ENCODE data around the gene MRPL23. TPM values are rescaled to one million over a fixed set of nuclear protein-coding genes. Genes with fewer than 3 reads are reported as not detected.

MRPL23 gene
- total and polyA plus RNA-seq, 2 of the 13 experiments (the other 11 are each of a cell fraction or from before 2014, with no cell fraction given) = 67.8 to 123 TPM

GRCh38 chr11:1969035-1969434, 21.9 kb downstream of the MRPL23 start:
- H3K4me2 ChIP-seq (ENCODE audit: low read depth, low read length) = no peak overlapping the region
- H3K9ac ChIP-seq (ENCODE audit: insufficient read depth, low read depth, low read length) = no peak overlapping the region
- H3K36me3 ChIP-seq (replicated peaks in 1 of 2; ENCODE audit: control insufficient read depth in 1 of 2, insufficient read depth in 2 of 2, low read length in 2 of 2) = no peaks in the 10 kb centered on the region
- no TSS peak for BruUV-seq (replicated peaks)
- ChIA-PET CTCF (ENCODE audit: low intra/inter-chr PET ratio, low total read pairs) (interaction anchor here (1.2 to 2.6 kb wide), 2 partner anchors 155 to 182 kb away, joined by 4 to 24 read pairs; no protein-coding TSS in a partner anchor), POLR2A (interaction anchor here (0.6 to 26.2 kb wide), 15 partner anchors 11 to 277 kb away, joined by 3 to 720 read pairs (median 4); partner anchors contain the start of gene MRPL23)
- FAIRE-seq = peak; percentile 66
- intact Hi-C loops (cut with micrococcal nuclease; ENCODE audit: unreplicated experiment) = no loop called here
- H3K27ac ChIP-seq (ENCODE audit: extremely low read length, insufficient read depth, low read length) = no peak overlapping the region
- H2AFZ ChIP-seq (ENCODE audit: low read length) = no peak overlapping the region
- no CpG with 5 or more reads among the region's 21 CpGs for WGBS (ENCODE audit: low lambda C conversion rate)
- no peaks in the 10 kb centered on the region for H3K9me3 ChIP-seq (ENCODE audit: low read length)
- H3K4me3 ChIP-seq (replicated peaks in 1 of 3; ENCODE audit: insufficient read depth in 1 of 3, low read depth in 2 of 3, low read length in 3 of 3) = no peak overlapping the region
- no peaks in the 10 kb centered on the region for H3K27me3 ChIP-seq (ENCODE audit: control insufficient read depth in 1 of 2, insufficient read depth in 2 of 2, low read length in 2 of 2)
- no peaks in the 10 kb centered on the region for H4K20me1 ChIP-seq (ENCODE audit: insufficient read depth, low read length)
- in situ Hi-C loops (cut with HindIII; ENCODE audit: extremely low pct_ligation_motif_present, low pct_unique_long_range_greater_than_20kb) = no loop called here
- peak; percentile 74 for ATAC-seq
- H3K79me2 ChIP-seq (ENCODE audit: insufficient read depth, low read length) = no peaks in the 10 kb centered on the region
- DNase-seq (ENCODE audit: low spot score) = no peak
- H3K4me1 ChIP-seq (ENCODE audit: insufficient read depth, low read length) = no peaks in the 10 kb centered on the region
- TF ChIP-seq ZNF550 (CRISPR knock-in tag; IDR thresholded peaks at IDR 0.05; ENCODE audit: borderline replicate concordance) = no peak
- TF ChIP-seq ZBTB39 (CRISPR knock-in tag; IDR thresholded peaks at IDR 0.05) = no peak
- no peak for TF ChIP-seq ZNF772 (CRISPR knock-in tag; IDR thresholded peaks at IDR 0.05)
- TF ChIP-seq ZNF33B (CRISPR knock-in tag; IDR thresholded peaks at IDR 0.05) = no peak
- TF ChIP-seq ZNF75D (CRISPR knock-in tag; IDR thresholded peaks at IDR 0.05; ENCODE audit: borderline replicate concordance) = no peak
- no peak for TF ChIP-seq ZNF639 (CRISPR knock-in tag; conservative IDR thresholded peaks at IDR 0.05)
- no peak for TF ChIP-seq KLF16 (CRISPR knock-in tag; IDR thresholded peaks at IDR 0.05)
- TF ChIP-seq HNF1B (CRISPR knock-in tag; IDR thresholded peaks at IDR 0.05) = no peak
- TF ChIP-seq IKZF5 (CRISPR knock-in tag; IDR thresholded peaks at IDR 0.05) = no peak
- TF ChIP-seq ZBTB42 (CRISPR knock-in tag; IDR thresholded peaks at IDR 0.05) = no peak
- no peak for TF ChIP-seq ZNF180 (CRISPR knock-in tag; IDR thresholded peaks at IDR 0.05; ENCODE audit: borderline replicate concordance, low read depth)
- TF ChIP-seq CEBPG (CRISPR knock-in tag; IDR thresholded peaks at IDR 0.05) = no peak
- TF ChIP-seq ZNF704 (CRISPR knock-in tag; IDR thresholded peaks at IDR 0.05; ENCODE audit: borderline replicate concordance) = no peak
- no peak for TF ChIP-seq FOXJ3 (CRISPR knock-in tag; IDR thresholded peaks at IDR 0.05; ENCODE audit: borderline replicate concordance)
- no peak for TF ChIP-seq PBX3 (CRISPR knock-in tag; IDR thresholded peaks at IDR 0.05; ENCODE audit: borderline replicate concordance)
- no peak for TF ChIP-seq JUN (CRISPR knock-in tag; IDR thresholded peaks at IDR 0.05)

Data from HepG2 (cell line).